Adipose tissue (tissue), 3 donors: ENCODE measurements around the gene HM13. TPM values are rescaled to one million over a fixed set of nuclear protein-coding genes. Genes with fewer than 3 reads are reported as not detected.
"Not testable (repeated sequence)": the region's sequence is repeated elsewhere in the genome, so short reads cannot be mapped to it uniquely, and the experiment has no call there.

Source experiments
- H3K27ac ChIP-seq: one replicate; pipeline ENCODE4 v1.5.1; 2013; ENCODE audit warnings: low read depth, low read length
- WGBS, 3 donors: extraction: QIAGEN DNeasy Blood & Tissue Kit; methylation state at CpG; one replicate each; pipeline ENCODE4 v1.1.7; 2013; 5-methylcytosine and 5-hydroxymethylcytosine counted together
- polyA plus RNA-seq, 3 donors: library from polyadenylated mRNA; stranded (reverse); fragments of 200-250 nt; gene quantifications; one replicate each; pipeline ENCODE4 v1.2.3, GENCODE V29; 2013
- donor health status: healthy with polysubstance abuse.
- donor health status: Bipolar disorder and iron deficiency.
- donor health status: healthy.

The HM13 gene
- polyA plus RNA-seq, 3 donors = 69.4 to 265 (median 105) TPM

GRCh38 chr20:31496761-31497295 is 17.4 kb upstream of the HM13 start:
- no peak overlapping the region for H3K27ac ChIP-seq
- 29 to 50% (median 33%) methylated on average over 15 of the region's 15 CpGs for WGBS, 3 donors

DNA sequence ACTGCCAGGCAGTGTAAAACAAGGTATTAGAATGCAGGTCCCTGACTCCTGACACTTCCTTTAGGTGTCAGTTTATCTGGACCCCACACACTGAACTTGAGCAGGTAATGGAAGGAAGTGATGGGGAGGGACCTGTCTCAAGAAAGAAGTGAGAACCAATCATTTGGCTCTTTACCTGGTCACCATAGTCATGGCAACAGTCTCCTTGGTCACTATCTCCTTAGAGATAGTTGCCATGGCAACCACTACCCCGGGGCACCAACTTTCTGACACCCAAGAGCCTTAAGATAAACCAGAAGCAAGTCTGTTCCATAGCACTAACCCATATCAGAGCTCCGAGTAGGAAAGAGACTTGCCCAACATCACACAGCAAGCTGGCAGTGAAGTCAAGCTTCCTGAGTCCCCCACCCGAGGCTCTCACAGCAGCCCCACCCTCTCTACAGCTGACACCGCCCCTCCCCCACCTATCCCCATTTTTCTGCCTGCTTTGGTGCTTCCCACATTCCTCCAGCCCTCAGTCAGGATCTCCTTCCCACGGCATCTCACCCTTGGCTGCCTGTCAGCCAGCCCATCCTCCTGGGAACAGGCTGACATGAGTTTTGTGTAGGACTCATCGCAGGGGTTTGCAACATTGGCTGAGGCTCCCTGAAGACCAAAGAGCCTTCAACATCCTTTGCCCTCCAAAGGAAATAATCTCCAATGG is 16.3 kb upstream of the HM13 start:
- H3K27ac ChIP-seq = no peak overlapping the region
- 33 to 37% (median 36%) methylated on average over 6 of the region's 6 CpGs for WGBS, 3 donors

GRCh38 chr20:31500527-31500926 is 13.7 kb upstream of the HM13 start:
- WGBS, 3 donors = 42 to 76% (median 65%) methylated on average over 1 of the region's 1 CpG
- no peak overlapping the region for H3K27ac ChIP-seq

DNA sequence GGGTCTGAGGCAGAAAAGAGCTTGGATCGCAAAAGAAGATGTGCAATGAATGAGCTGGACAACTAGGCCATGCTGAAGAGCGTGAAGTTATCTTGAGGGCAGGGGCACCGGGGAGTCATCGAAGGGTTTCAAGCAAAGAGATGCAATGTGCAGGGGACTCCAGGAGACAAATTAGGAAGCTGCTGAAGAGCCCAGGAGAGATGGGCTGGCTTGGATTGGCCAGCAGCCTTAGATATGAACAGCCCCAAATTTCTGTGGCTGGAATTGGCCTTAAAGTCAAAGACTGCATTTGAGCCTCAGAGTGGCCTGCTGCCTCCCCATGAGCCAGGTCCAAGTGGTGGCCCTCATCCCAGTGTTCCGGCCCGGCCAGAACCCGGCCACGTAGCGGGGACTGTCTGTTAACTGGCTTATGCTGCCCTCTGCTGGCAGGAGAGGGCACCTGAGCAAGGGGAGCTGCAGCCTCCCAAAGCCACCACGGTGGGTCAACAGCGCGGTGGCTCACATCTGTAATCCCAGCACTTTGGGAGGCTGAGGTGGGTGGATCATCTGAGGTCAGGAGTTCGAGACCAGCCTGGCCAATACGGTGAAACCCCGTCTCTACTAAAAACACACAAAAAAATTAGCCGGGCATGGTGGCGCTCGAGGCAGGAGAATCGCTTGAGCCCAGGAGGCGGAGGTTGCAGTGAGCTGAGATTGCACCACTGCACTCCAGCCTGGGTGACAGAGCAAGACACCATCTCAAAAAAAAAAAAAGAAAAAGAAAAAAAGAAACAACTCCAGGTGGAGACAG is 11.2 kb upstream of the HM13 start:
- 29 to 32% (median 32%) methylated on average over 20 of the region's 20 CpGs for WGBS, 3 donors
- not testable (repeated sequence) for H3K27ac ChIP-seq

- 85 to 97% (median 89%) methylated on average over 1 of the region's 1 CpG for WGBS, 3 donors
- H3K27ac ChIP-seq = no peak overlapping the region
Measured at GRCh38 chr20:31505903-31506302, 8.3 kb upstream of the HM13 start.

DNA sequence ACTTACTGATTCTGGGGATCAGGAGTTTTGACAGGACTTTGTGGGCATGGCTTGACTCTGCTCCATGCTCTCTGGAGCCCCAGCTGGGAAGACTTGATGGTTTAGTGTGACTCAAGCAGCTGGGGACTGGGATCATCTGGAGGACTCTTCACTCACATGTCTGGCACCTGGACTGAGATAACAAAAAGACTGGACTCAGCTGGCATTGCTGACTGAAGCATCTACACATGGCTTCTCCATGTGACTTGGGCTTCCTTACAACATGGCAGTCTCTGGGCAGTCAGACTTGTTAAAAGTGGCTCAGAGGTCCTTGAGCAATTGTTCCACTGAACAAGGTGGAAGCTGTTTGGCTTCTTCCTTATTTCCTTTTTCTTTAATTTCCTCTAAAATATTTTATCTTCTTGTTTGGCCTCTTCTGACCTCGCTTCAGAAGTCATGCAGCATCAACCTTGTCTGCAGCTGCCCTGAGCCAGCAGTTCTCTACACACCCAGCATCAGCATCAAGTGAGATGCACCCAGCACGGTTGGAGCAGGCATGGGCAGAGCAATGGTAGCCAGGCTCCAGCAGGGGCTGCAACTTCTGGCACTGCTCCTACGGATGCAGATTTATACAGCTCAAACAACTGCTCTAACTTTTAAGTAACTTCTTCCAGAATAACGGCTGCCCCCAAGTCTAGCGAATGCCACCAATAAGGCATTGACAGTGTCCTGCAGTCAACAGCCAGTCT is 5.6 kb upstream of the HM13 start:
- no peak overlapping the region for H3K27ac ChIP-seq
- 86 to 91% (median 88%) methylated on average over 5 of the region's 5 CpGs for WGBS, 3 donors

DNA sequence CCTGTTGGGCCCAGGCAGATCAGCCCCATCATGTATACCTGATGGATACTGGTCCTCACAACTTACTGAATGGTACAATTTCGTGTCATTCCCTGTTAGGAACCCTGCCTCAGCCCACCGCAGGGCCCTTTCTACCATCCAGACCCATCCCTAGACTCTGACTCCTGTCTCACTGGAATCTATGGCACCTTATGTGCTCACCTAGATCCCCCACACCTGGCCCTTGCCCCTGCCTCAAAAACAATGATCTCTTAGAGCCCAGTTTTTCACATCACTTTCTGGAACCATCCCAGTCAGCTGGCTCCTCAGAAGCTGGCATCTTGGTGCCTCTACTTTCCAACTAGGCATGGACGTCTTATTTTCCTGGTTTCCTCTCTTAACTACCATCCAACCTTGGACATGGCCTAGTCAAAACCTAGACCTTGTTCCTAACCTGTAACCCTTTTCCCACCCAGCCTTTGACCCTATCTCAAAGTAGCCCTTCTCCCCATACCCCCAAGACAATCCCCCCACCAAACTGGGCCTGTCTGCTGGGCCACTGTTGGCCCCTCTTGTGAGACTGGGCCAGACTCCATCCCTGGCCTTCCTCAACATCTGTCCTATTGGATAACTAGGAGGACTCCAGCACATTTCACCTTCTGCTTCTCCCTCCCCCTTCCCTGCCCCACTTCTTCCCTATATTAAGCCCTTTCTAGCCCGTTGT is 981 bp downstream of the HM13 start:
- 7 to 15% (median 11%) methylated on average over 4 of the region's 4 CpGs for WGBS, 3 donors
- H3K27ac ChIP-seq = no peak overlapping the region

DNA sequence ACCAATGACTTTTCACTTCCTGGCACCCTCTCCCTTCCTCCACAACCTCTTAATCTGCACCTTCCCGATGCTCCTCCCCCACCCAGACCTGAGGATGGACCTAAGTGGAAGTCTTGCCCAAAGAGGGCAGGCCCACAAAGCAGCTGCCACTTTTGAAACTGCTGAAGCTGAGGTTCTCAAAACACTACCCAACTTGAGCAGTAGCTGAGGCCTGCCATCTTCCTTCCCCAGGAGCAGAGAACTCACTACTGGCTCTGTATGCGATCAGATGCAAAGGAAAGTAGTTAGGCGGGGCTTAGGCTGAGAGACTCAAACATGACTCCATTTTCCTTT is 1.5 kb downstream of the HM13 start:
- no peak overlapping the region for H3K27ac ChIP-seq
- 50 to 64% (median 64%) methylated on average over 3 of the region's 3 CpGs for WGBS, 3 donors

- 54 to 90% (median 86%) methylated on average over 4 of the region's 4 CpGs for WGBS, 3 donors
- no peak overlapping the region for H3K27ac ChIP-seq
Measured at GRCh38 chr20:31516166-31516565, 1.9 kb downstream of the HM13 start.

DNA sequence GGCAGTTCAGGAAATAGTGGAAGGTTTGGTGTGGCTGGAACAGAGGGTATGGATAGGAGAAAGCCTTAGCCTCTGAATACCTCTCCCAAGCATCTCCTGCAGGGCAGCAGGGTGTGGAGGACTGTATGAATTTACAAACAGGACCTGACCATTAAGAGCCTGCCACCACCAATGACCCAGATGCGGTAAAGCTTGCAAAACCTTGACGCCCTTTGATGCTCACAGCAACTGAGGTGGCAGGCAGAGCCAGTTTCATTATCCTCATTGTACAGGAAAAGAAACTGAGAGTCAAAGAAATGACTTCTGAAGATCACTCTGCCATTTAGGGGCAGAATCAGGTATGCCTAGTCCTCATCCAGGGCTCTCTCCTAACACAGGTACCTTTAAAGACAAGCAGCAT is 2.4 kb downstream of the HM13 start:
- no peak overlapping the region for H3K27ac ChIP-seq
- WGBS, 3 donors = 64 to 79% (median 69%) methylated on average over 2 of the region's 2 CpGs

DNA sequence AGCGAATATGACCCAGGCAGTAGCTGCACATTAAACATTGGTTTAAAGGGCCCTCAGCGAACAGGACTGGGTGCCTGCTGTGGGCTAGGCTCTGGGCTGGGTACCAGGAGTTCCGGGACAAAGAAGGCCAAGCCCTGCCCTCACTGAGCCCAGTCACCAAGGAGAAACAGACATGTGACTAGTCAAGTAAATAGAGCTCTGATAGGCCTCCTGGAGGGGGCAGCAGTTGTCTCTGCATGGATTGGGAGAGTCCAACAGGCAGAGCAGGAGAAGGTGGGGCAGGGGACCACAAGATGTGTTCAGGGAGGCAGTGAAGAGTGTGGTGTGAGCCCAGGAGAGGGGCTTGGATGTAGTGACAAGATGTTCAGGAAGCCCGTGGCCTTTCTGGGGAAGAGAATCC is 3.1 kb downstream of the HM13 start:
- no peak overlapping the region for H3K27ac ChIP-seq
- 41 to 66% (median 57%) methylated on average over 4 of the region's 4 CpGs for WGBS, 3 donors

DNA sequence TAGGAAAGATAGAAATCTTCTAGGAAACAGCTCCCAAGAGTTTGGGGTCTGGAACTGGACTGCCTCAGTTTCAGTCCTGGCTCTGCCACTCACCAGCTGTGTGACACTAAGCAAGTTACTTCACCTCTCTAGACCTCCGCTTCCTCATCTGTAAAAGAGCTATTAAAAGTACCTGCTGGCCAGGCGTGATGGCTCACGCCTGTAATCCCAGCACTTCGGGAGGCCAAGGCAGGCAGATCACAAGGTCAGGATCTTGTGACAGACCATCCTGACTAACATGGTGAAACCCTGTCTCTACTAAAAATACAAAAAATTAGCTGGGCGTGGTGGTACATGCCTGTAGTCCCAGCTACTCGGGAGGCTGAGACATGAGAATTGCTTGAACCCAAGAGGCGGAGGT is 7.0 kb downstream of the HM13 start:
- not testable (repeated sequence) for H3K27ac ChIP-seq
- WGBS, 3 donors = 59 to 76% (median 66%) methylated on average over 7 of the region's 7 CpGs

- H3K27ac ChIP-seq = no peak overlapping the region
- 74 to 76% (median 75%) methylated on average over 6 of the region's 6 CpGs for WGBS, 3 donors
Measured at GRCh38 chr20:31522731-31523130, 8.5 kb downstream of the HM13 start.

GRCh38 chr20:31523361-31524283 is 9.4 kb downstream of the HM13 start:
- no peak overlapping the region for H3K27ac ChIP-seq
- WGBS, 3 donors = 49 to 79% (median 57%) methylated on average over 8 of the region's 8 CpGs

DNA sequence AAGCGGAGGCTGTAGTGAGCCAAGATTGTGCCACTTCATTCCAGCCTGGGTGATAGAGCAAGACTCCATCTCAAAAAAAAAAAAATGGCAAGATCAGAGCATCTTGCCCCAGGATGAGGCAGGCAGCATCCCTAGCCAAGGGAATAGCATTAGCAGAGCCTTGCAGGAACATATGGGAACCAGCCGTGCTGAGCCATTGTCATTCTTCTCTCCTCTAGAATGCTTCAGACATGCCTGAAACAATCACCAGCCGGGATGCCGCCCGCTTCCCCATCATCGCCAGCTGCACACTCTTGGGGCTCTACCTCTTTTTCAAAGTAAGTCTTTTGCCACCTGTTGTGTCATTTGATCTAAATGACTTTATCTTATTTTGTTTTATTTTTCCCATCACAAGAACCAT is 13.0 kb downstream of the HM13 start:
- WGBS, 3 donors = 90 to 92% (median 91%) methylated on average over 6 of the region's 6 CpGs
- no peak overlapping the region for H3K27ac ChIP-seq

- H3K27ac ChIP-seq = no peak overlapping the region
Measured at GRCh38 chr20:31535298-31535697, 21.1 kb downstream of the HM13 start.

GRCh38 chr20:31536575-31536974 is 22.3 kb downstream of the HM13 start:
- 89 to 98% (median 95%) methylated on average over 5 of the region's 5 CpGs for WGBS, 3 donors
- H3K27ac ChIP-seq = no peak overlapping the region
